Transverse colon (tissue), 3 donors: ENCODE results near the gene DLG2.

Experiments used
- POLR2A ChIP-seq: fragments of 450-650 bp; IDR thresholded peaks from one replicate; pipeline ENCODE4 v1.6.1; 2016; ENCODE audit warnings: antibody characterized with exemption, mild to moderate bottlenecking, moderate library complexity
- TF ChIP-seq, protein P1 (sequence below), 5 experiments: fragments of 200-600 bp in 3 of 5; fragments of 450-650 bp in 2 of 5; sonication (generic) in 3 of 5; IDR thresholded peaks; 1 replicate in 2 of 5; 2 replicates in 3 of 5; pipeline ENCODE4 v1.5.1; 2016 to 2017; ENCODE audit warnings: antibody characterized with exemption in 5 of 5, inconsistent platforms in 3 of 5, mild to moderate bottlenecking in 2 of 5, moderate library complexity in 1 of 5

DNA sequence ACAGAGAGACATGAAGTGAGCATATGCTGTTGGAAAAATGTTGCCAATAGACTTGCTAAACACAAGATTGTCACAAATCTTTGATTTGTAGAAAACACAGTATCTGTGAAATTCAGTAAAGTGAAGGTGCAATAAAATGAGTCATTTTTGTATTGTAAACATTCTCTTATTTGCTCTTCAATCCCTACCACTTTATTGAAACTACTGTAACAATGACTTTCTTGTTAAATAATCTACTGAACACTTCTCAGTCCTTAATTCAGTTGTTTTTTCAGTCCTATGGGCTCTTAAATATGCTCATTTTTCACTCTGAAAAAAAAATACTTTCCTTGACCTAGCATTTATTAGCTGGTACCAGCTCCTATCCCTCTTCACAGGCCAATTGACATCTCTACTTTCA lies 531.9 kb downstream of the DLG2 start:
- TF ChIP-seq, protein P1, sequence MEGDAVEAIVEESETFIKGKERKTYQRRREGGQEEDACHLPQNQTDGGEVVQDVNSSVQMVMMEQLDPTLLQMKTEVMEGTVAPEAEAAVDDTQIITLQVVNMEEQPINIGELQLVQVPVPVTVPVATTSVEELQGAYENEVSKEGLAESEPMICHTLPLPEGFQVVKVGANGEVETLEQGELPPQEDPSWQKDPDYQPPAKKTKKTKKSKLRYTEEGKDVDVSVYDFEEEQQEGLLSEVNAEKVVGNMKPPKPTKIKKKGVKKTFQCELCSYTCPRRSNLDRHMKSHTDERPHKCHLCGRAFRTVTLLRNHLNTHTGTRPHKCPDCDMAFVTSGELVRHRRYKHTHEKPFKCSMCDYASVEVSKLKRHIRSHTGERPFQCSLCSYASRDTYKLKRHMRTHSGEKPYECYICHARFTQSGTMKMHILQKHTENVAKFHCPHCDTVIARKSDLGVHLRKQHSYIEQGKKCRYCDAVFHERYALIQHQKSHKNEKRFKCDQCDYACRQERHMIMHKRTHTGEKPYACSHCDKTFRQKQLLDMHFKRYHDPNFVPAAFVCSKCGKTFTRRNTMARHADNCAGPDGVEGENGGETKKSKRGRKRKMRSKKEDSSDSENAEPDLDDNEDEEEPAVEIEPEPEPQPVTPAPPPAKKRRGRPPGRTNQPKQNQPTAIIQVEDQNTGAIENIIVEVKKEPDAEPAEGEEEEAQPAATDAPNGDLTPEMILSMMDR (IDR thresholded peaks at IDR 0.05) = no peak
- TF ChIP-seq POLR2A = no peak
